HUES64 (cell line): Measurements from ENCODE around the gene LRSAM1.

Experiments
- H3K27ac ChIP-seq: 2 replicates; pipeline ENCODE4 v1.7.0; 2013; ENCODE audit warnings: low read depth, low read length, inconsistent platforms
- H3K27me3 ChIP-seq: 2 replicates; pipeline ENCODE4 v1.6.1; 2013; ENCODE audit warnings: mild to moderate bottlenecking, low read length; ENCODE audit not compliant: insufficient read depth
- H3K36me3 ChIP-seq: 2 replicates; pipeline ENCODE4 v1.6.1; 2013; ENCODE audit warnings: mild to moderate bottlenecking, low read length; ENCODE audit not compliant: insufficient read depth
- H3K4me1 ChIP-seq: 2 replicates; pipeline ENCODE4 v1.6.1; 2013; ENCODE audit warnings: mild to moderate bottlenecking, low read length, moderate library complexity; ENCODE audit not compliant: insufficient read depth
- H3K4me3 ChIP-seq: 2 replicates; pipeline ENCODE4 v1.5.1; 2013; ENCODE audit warnings: mild to moderate bottlenecking, low read length, moderate library complexity
- H3K9ac ChIP-seq: 2 replicates; pipeline ENCODE4 v1.6.1; 2013; ENCODE audit warnings: mild to moderate bottlenecking, low read depth, low read length
- H3K9me3 ChIP-seq: 2 replicates; pipeline ENCODE4 v1.6.1; 2013; ENCODE audit warnings: low read depth, low read length; ENCODE audit not compliant: insufficient read depth
- WGBS: fragments of 150-250, 120-280 bp; methylation state at CpG from one replicate; pipeline ENCODE4 v1.1.7; 2013; ENCODE audit warnings: missing lambda C conversion rate; 5-methylcytosine and 5-hydroxymethylcytosine counted together

The LRSAM1 gene

GRCh38 chr9:127448112-127448805 is 3.1 kb upstream of the LRSAM1 start:
- H3K4me3 ChIP-seq = peak overlapping the region; percentile 98

GRCh38 chr9:127449332-127449966 is 1.9 kb upstream of the LRSAM1 start:
- Histone ChIP-seq H3K4me3 (peak overlapping the region; percentile 98), H3K9ac (peak overlapping the region; percentile 100), H3K27ac (peak overlapping the region; percentile 90), H3K9me3 (no peaks in the 10 kb centered on the region), H3K27me3 (no peaks in the 10 kb centered on the region), H3K4me1 (peaks cover 5% of the 10 kb centered on the region; the same call in 1 of the 2 replicates), H3K36me3 (peaks cover 66% of the 10 kb centered on the region)
- 63% methylated on average over 5 of the region's 5 CpGs for WGBS

More at GRCh38 chr9:127448112-127448805, 3.1 kb upstream of the LRSAM1 start:
- H3K9me3 ChIP-seq = no peaks in the 10 kb centered on the region
- H3K36me3 ChIP-seq = peaks cover 72% of the 10 kb centered on the region
- H3K9ac ChIP-seq = peak overlapping the region; percentile 100
- peak overlapping the region; percentile 70 for H3K27ac ChIP-seq
- no peaks in the 10 kb centered on the region for H3K27me3 ChIP-seq
- WGBS = 95% methylated on average over 8 of the region's 8 CpGs
- peaks cover 5% of the 10 kb centered on the region; the same call in 1 of the 2 replicates for H3K4me1 ChIP-seq

GRCh38 chr9:127450243-127450760 is 1.0 kb upstream of the LRSAM1 start:
- WGBS = 1% methylated on average over 14 of the region's 14 CpGs
- Histone ChIP-seq H3K4me3 (peak overlapping the region; percentile 98), H3K36me3 (peaks cover 64% of the 10 kb centered on the region), H3K9ac (peak overlapping the region; percentile 100), H3K9me3 (no peaks in the 10 kb centered on the region), H3K27ac (peak overlapping the region; percentile 90), H3K27me3 (no peaks in the 10 kb centered on the region), H3K4me1 (peaks cover 5% of the 10 kb centered on the region; the same call in 1 of the 2 replicates)

- no peaks in the 10 kb centered on the region for H3K9me3 ChIP-seq
- H3K4me3 ChIP-seq = peak overlapping the region; percentile 98
- no peaks in the 10 kb centered on the region for H3K27me3 ChIP-seq
- peak overlapping the region; percentile 39 for H3K27ac ChIP-seq
- peaks cover 59% of the 10 kb centered on the region for H3K36me3 ChIP-seq
- peak overlapping the region; percentile 100 for H3K9ac ChIP-seq
- H3K4me1 ChIP-seq = peaks cover 5% of the 10 kb centered on the region; the same call in 1 of the 2 replicates
- under 1% methylated on average over 14 of the region's 14 CpGs for WGBS
Measured at GRCh38 chr9:127451608-127451857, 223 bp downstream of the LRSAM1 start.

- 15% methylated on average over 26 of the region's 29 CpGs for WGBS
- peak overlapping the region; percentile 39 for H3K27ac ChIP-seq
- peaks cover 57% of the 10 kb centered on the region for H3K36me3 ChIP-seq
- no peaks in the 10 kb centered on the region for H3K27me3 ChIP-seq
- H3K4me3 ChIP-seq = peak overlapping the region; percentile 98
- peak overlapping the region; percentile 100 for H3K9ac ChIP-seq
- H3K9me3 ChIP-seq = no peaks in the 10 kb centered on the region
- peaks cover 5% of the 10 kb centered on the region; the same call in 1 of the 2 replicates for H3K4me1 ChIP-seq
Measured at GRCh38 chr9:127451858-127452656, 747 bp downstream of the LRSAM1 start.

GRCh38 chr9:127452691-127453090 is 1.4 kb downstream of the LRSAM1 start:
- H3K27ac ChIP-seq = no peak overlapping the region
- no peaks in the 10 kb centered on the region for H3K9me3 ChIP-seq
- H3K4me3 ChIP-seq = peak overlapping the region; percentile 98
- peak overlapping the region; percentile 6; the same call in 1 of the 2 replicates for H3K9ac ChIP-seq
- H3K27me3 ChIP-seq = no peaks in the 10 kb centered on the region
- H3K4me1 ChIP-seq = peaks cover 5% of the 10 kb centered on the region; the same call in 1 of the 2 replicates
- 81% methylated on average over 4 of the region's 4 CpGs for WGBS
- peaks cover 57% of the 10 kb centered on the region for H3K36me3 ChIP-seq

GRCh38 chr9:127455324-127455992 is 4.1 kb downstream of the LRSAM1 start:
- Histone ChIP-seq H3K9me3 (no peaks in the 10 kb centered on the region), H3K27me3 (no peaks in the 10 kb centered on the region), H3K9ac (no peak overlapping the region), H3K36me3 (peaks cover 51% of the 10 kb centered on the region), H3K4me1 (peaks cover 5% of the 10 kb centered on the region; the same call in 1 of the 2 replicates), H3K27ac (no peak overlapping the region), H3K4me3 (no peak overlapping the region)
- WGBS = 82% methylated on average over 6 of the region's 6 CpGs

- no peak overlapping the region; the same call in 1 of the 2 replicates for H3K27ac ChIP-seq
- H3K36me3 ChIP-seq = peaks cover 62% of the 10 kb centered on the region
- WGBS = 80% methylated on average over 17 of the region's 17 CpGs
- H3K4me3 ChIP-seq = no peak overlapping the region
- no peaks in the 10 kb centered on the region for H3K27me3 ChIP-seq
- peaks cover 4% of the 10 kb centered on the region; the same call in 1 of the 2 replicates for H3K4me1 ChIP-seq
- no peaks in the 10 kb centered on the region for H3K9me3 ChIP-seq
- no peak overlapping the region for H3K9ac ChIP-seq
Measured at GRCh38 chr9:127457191-127457878, 6.0 kb downstream of the LRSAM1 start.

- Histone ChIP-seq H3K27me3 (no peaks in the 10 kb centered on the region), H3K4me3 (no peak overlapping the region), H3K27ac (no peak overlapping the region), H3K9me3 (no peaks in the 10 kb centered on the region), H3K9ac (no peak overlapping the region), H3K36me3 (peaks cover 74% of the 10 kb centered on the region), H3K4me1 (no peaks in the 10 kb centered on the region)
- 94% methylated on average over 9 of the region's 9 CpGs for WGBS
Measured at GRCh38 chr9:127458921-127459320, 7.6 kb downstream of the LRSAM1 start.

GRCh38 chr9:127463382-127463781 is 12.1 kb downstream of the LRSAM1 start:
- Histone ChIP-seq H3K4me1 (no peaks in the 10 kb centered on the region), H3K27ac (no peak overlapping the region), H3K9ac (no peak overlapping the region), H3K9me3 (no peaks in the 10 kb centered on the region), H3K4me3 (no peak overlapping the region), H3K36me3 (peaks cover 58% of the 10 kb centered on the region), H3K27me3 (no peaks in the 10 kb centered on the region)
- WGBS = 86% methylated on average over 3 of the region's 3 CpGs
